Peyer's patch (tissue), 4 donors: ENCODE measurements around the gene SLC2A9. TPM values are rescaled to one million over a fixed set of nuclear protein-coding genes. Genes with fewer than 3 reads are reported as not detected.
A peak's percentile ranks its signal among the peaks of the same experiment; 100 is the strongest.

Experiments used
- DNase-seq, 3 donors: peaks; one replicate each; pipeline ENCODE4 v3.0.0-alpha.2; 2017 to 2019
- H3K27ac ChIP-seq, 4 donors: fragments of 200-600 bp; sonication (generic); one replicate each; pipeline ENCODE4 v1.5.1; 2016 to 2019
- H3K27me3 ChIP-seq, 2 donors: fragments of 200-600 bp; sonication (generic); one replicate each; pipeline ENCODE4 v1.5.1; 2019
- H3K36me3 ChIP-seq, 3 donors: fragments of 200-600 bp; sonication (generic); one replicate each; pipeline ENCODE4 v1.5.1; 2016 to 2019
- H3K4me1 ChIP-seq, 4 donors: fragments of 200-600 bp; sonication (generic); one replicate each; pipeline ENCODE4 v1.5.1; 2016 to 2019
- H3K4me3 ChIP-seq, 4 donors: fragments of 200-600 bp; sonication (generic); 1 replicate in 3 of 4; 2 replicates in 1 of 4; pipeline ENCODE4 v1.5.1; 2016 to 2019; ENCODE audit warnings: mild to moderate bottlenecking in 1 of 4
- H3K9me3 ChIP-seq, 4 donors: fragments of 200-600 bp; sonication (generic); one replicate each; pipeline ENCODE4 v1.5.1; 2016 to 2019; ENCODE audit warnings: mild to moderate bottlenecking in 1 of 4
- CTCF ChIP-seq, 6 experiments: fragments of 450-650 bp in 4 of 6; fragments of 200-600 bp in 2 of 6; sonication (generic) in 1 of 6; IDR thresholded peaks; one replicate each; pipeline ENCODE4 v1.5.1; 2017 to 2019; ENCODE audit warnings: antibody characterized with exemption in 6 of 6, mild to moderate bottlenecking in 3 of 6, moderate library complexity in 1 of 6
- POLR2A ChIP-seq, 2 donors: fragments of 450-650 bp; IDR thresholded peaks; one replicate each; pipeline ENCODE4 v1.5.1; 2017; ENCODE audit warnings: antibody characterized with exemption in 2 of 2, mild to moderate bottlenecking in 2 of 2, moderate library complexity in 2 of 2
- total RNA-seq, 4 donors: library from RNA; depleted of rRNA; stranded (reverse); fragments of >200 nt; gene quantifications; one replicate each; pipeline ENCODE4 v1.1.0, GENCODE V29; 2016

SLC2A9 gene
- total RNA-seq, 4 donors from 2014 or later: 8.3 to 24.1 (median 22.0) TPM

GRCh38 chr4:10055871-10056270 lies 34.6 kb upstream of the SLC2A9 start:
- H3K27ac ChIP-seq: no peak overlapping the region
- TF ChIP-seq POLR2A (IDR thresholded peaks at IDR 0.05) (no peak), CTCF (IDR thresholded peaks at IDR 0.05) (no peak)
- peak in 1 of 3 donors; percentile 7 for DNase-seq
- H3K4me3 ChIP-seq: no peak overlapping the region
- no peaks in the 10 kb centered on the region for H3K4me1 ChIP-seq
- no peaks in the 10 kb centered on the region for H3K36me3 ChIP-seq
- H3K9me3 ChIP-seq: no peaks in the 10 kb centered on the region
- H3K27me3 ChIP-seq: no peaks in the 10 kb centered on the region

- no peaks in the 10 kb centered on the region for H3K9me3 ChIP-seq
- H3K27me3 ChIP-seq: no peaks in the 10 kb centered on the region
- no peak overlapping the region for H3K4me3 ChIP-seq
- H3K4me1 ChIP-seq: no peaks in the 10 kb centered on the region
- TF ChIP-seq CTCF (IDR thresholded peaks at IDR 0.05) (no peak), POLR2A (IDR thresholded peaks at IDR 0.05) (no peak)
- no peak for DNase-seq
- H3K36me3 ChIP-seq: no peaks in the 10 kb centered on the region
- H3K27ac ChIP-seq: no peak overlapping the region
Measured at GRCh38 chr4:10054571-10055041, 33.3 kb upstream of the SLC2A9 start.

- peak in 1 of 3 donors; percentile 6 for DNase-seq
- no peak overlapping the region for H3K4me3 ChIP-seq
- no peaks in the 10 kb centered on the region for H3K36me3 ChIP-seq
- no peak overlapping the region for H3K27ac ChIP-seq
- no peaks in the 10 kb centered on the region for H3K4me1 ChIP-seq
- no peaks in the 10 kb centered on the region for H3K9me3 ChIP-seq
- no peaks in the 10 kb centered on the region for H3K27me3 ChIP-seq
- TF ChIP-seq CTCF (IDR thresholded peaks at IDR 0.05) (no peak), POLR2A (IDR thresholded peaks at IDR 0.05) (no peak)
Measured at GRCh38 chr4:10053635-10054453, 32.5 kb upstream of the SLC2A9 start.

GRCh38 chr4:10051517-10052135 lies 30.3 kb upstream of the SLC2A9 start:
- no peak for TF ChIP-seq CTCF (IDR thresholded peaks at IDR 0.05)
- Histone ChIP-seq H3K27me3 (no peaks in the 10 kb centered on the region), H3K36me3 (no peaks in the 10 kb centered on the region), H3K27ac (no peak overlapping the region), H3K4me3 (no peak overlapping the region), H3K9me3 (no peaks in the 10 kb centered on the region), H3K4me1 (peaks cover 0 to 6% (median 0%) of the 10 kb centered on the region in 4 donors)
- DNase-seq: peak in 1 of 3 donors; percentile 11

GRCh38 chr4:10050721-10051120 lies 29.4 kb upstream of the SLC2A9 start:
- DNase-seq: no peak
- Histone ChIP-seq H3K4me1 (peaks cover 0 to 6% (median 0%) of the 10 kb centered on the region in 4 donors), H3K27ac (no peak overlapping the region), H3K27me3 (no peaks in the 10 kb centered on the region), H3K36me3 (no peaks in the 10 kb centered on the region), H3K9me3 (no peaks in the 10 kb centered on the region), H3K4me3 (no peak overlapping the region)
- TF ChIP-seq CTCF (IDR thresholded peaks at IDR 0.05): no peak
